ENCODE data around the gene CRYGA.
"Not testable (repeated sequence)": the region's sequence is repeated elsewhere in the genome, so short reads cannot be mapped to it uniquely, and the experiment has no call there.

Gene CRYGA

DNA sequence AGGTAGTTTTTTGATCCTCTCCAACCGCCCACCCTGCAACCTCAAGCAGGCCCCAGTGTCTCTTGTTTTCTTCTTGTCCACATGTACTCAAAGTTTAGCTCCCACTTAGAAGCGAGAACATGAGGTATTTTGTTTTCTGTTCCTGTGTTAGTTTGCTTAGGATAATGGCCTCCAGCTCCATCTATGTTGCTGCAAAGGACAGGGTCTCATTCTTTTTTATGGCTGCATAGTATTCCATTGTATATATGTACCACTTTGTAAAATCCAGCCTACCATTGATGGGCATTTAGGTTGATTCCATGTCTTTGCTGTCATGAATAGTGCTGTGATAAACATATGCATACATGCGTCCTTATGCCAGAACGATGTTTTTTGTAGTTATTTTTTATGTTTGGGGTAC lies 36.3 kb downstream of the CRYGA start:
- DNase-seq = no peak

GRCh38 chr2:208125251-208125650 lies 38.1 kb downstream of the CRYGA start:
- no peak for DNase-seq

DNA sequence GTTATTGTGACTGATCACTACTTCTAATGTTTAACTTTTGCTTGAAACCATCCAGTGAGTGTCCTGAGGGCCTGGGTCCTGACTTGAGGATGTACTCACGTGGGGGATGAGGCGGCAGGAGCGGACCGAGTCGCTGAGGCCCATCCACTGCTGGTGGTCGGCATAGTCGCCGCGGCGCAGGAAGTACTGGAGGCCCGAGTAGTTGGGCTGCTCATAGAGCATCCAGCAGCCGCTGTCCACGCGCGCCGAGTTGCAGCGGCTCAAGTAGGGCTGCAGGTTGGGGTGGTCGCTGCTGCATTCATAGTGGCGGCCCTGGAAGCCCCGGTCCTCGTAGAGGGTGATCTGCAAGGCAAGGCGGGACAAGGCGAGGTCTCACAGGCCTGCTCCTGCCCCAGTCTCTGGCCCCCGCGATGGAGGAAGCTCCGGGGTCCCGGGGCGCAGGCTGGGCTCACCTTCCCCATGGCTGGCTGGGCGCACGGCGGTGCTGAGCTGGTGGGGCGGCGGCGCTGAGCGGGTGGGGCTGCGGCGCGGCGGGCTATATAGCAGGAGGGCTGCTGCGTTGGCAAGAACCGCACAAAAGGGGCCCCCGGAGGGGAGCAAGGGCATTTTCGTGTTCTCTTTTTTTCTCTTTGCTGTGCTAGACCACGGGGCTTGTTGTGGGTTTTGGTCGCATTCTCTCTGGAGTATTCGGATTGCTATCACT lies 39.2 kb downstream of the CRYGA start, which contains the start of gene CRYGD:
Gene CRYGD, minus strand, starts transcription at position 512 of the 703 bp plus-strand sequence. Its CDS starts 51 bp downstream, at position 461.
- peak in 6 of 58 donors; percentile 0 to 9 (median 2) for DNase-seq

- DNase-seq = no peak
Observed at GRCh38 chr2:208122248-208122647, 41.1 kb downstream of the CRYGA start.

GRCh38 chr2:208118918-208119317 lies 44.5 kb downstream of the CRYGA start:
- DNase-seq = no peak

DNA sequence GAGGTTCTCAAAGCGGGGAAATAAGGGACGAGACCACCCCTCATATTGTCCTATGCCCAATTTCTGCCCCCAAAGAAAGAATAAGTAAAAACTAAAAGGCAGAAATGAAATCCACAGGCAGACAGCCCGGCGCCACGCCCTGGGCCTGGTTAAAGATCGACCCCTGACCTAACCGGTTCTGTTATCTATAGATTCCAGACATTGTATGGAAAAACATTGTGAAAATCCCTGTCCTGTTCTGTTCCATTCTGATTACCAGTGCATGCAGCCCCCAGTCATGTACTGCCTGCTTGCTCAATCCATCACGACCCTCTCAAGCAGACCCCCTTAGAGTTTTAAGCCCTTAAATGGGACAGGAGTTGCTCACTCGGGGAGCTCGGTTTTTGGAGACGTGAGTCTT lies 46.0 kb downstream of the CRYGA start:
- DNase-seq = not testable (repeated sequence)

DNA sequence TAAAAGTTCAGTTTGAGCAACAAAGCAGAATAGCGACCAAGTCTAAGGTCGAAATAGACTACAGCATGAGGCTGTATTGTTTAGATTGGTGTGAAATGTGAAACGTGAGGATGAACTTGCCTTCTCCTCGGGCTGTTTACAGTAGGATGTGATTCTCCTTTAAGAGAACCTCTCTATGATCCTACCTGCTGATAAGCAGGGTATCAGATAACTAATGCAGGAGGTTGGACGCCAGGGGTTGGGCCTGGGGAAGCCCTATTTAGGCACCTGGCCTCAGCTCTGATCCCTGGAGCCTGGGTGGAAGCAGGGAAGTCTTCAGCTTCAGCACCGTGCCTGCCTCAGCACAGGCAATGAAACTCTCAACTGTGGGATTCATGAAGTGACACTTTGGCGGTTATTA lies 50.4 kb downstream of the CRYGA start:
- no peak for DNase-seq

DNA sequence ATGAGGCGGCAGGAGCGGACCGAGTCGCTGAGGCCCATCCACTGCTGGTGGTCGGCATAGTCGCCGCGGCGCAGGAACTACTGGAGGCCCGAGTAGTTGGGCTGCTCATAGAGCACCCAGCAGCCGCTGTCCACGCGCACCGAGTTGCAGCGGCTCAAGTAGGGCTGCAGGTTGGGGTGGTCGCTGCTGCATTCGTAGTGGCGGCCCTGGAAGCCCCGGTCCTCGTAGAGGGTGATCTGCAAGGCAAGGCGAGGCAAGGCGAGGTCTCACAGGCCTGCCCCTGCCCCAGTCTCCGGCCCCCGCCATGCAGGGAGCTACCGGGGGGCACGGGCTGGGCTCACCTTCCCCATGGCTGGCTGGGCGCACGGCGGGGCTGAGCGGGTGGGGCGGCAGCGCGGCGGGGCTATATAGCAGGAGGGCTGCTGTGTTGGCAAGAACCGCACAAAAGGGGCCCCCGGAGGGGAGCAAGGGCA lies 51.1 kb downstream of the CRYGA start:
- DNase-seq = not testable (repeated sequence)

All from anterior cingulate cortex (tissue), 58 donors.